CD4-positive, alpha-beta T cell (primary cell): Measurements from ENCODE around the gene CLSTN1. TPM values are rescaled to one million over a fixed set of nuclear protein-coding genes. Genes with fewer than 3 reads are reported as not detected.
A peak's percentile ranks its signal among the peaks of the same experiment; 100 is the strongest.

Experiments
- ATAC-seq: fragments of 200-7000 bp; cut with Tn5 transposase; one replicate; pipeline ENCODE4 v1.10.0; 2022; ENCODE audit warnings: mild to moderate bottlenecking; ENCODE audit not compliant: poor library complexity
- CTCF ChIA-PET: fragments of 350-600 bp; sonication (Branson Sonifier 250); formaldehyde crosslinking; loops from one replicate; lab custom pipeline; 2021; ENCODE audit warnings: antibody characterized with exemption, inconsistent platforms; lab: Charles Lee
- POLR2A ChIA-PET: fragments of 350-600 bp; sonication (Branson Sonifier 250); formaldehyde crosslinking; loops from one replicate; lab custom pipeline; 2021; ENCODE audit warnings: antibody characterized with exemption, inconsistent platforms; lab: Charles Lee
- DNase-seq, 14 experiments: peaks; one replicate each; pipeline ENCODE4 v3.0.0-alpha.2; 2013 to 2020; ENCODE audit warnings: mixed read lengths in 2 of 14
- H3K27ac ChIP-seq, 2 donors: one replicate each; pipeline versions ENCODE4 v1.5.1 to v1.7.0; 2013; ENCODE audit warnings: low read length in 2 of 2, low read depth in 1 of 2, mild to moderate bottlenecking in 1 of 2
- H3K27me3 ChIP-seq, 2 experiments: 1 replicate in 1 of 2; 2 replicates in 1 of 2; pipeline versions ENCODE4 v1.6.1 to v1.7.0; 2013; ENCODE audit warnings: low read length in 2 of 2, control low read depth in 1 of 2, mild to moderate bottlenecking in 1 of 2, moderate library complexity in 1 of 2; ENCODE audit not compliant: insufficient read depth in 2 of 2, control insufficient read depth in 1 of 2
- H3K36me3 ChIP-seq: one replicate; pipeline ENCODE4 v1.6.1; 2013; ENCODE audit warnings: low read length, control low read depth; ENCODE audit not compliant: insufficient read depth
- H3K4me1 ChIP-seq: one replicate; pipeline ENCODE4 v1.6.1; 2013; ENCODE audit warnings: low read length, control low read depth; ENCODE audit not compliant: insufficient read depth
- H3K4me3 ChIP-seq: one replicate; pipeline ENCODE4 v1.5.1; 2013; ENCODE audit warnings: mild to moderate bottlenecking, low read length, moderate library complexity
- H3K9me3 ChIP-seq, 2 experiments: 1 replicate in 1 of 2; 2 replicates in 1 of 2; pipeline versions ENCODE4 v1.6.1 to v1.7.0; 2013; ENCODE audit warnings: low read length in 2 of 2, mild to moderate bottlenecking in 2 of 2, control low read depth in 1 of 2, moderate library complexity in 1 of 2; ENCODE audit not compliant: control insufficient read depth in 1 of 2, insufficient read depth in 1 of 2
- H3K27ac Mint-ChIP-seq: one replicate; pipeline ENCODE4 v1.8.0; 2020; ENCODE audit warnings: mixed read lengths
- H3K27me3 Mint-ChIP-seq: one replicate; pipeline ENCODE4 v1.8.0; 2021; ENCODE audit warnings: mixed read lengths
- H3K36me3 Mint-ChIP-seq: one replicate; pipeline ENCODE4 v1.8.0; 2021; ENCODE audit warnings: low read depth, mixed read lengths
- H3K4me1 Mint-ChIP-seq: one replicate; pipeline ENCODE4 v1.8.0; 2021; ENCODE audit warnings: low read depth, mixed read lengths
- H3K4me3 Mint-ChIP-seq: one replicate; pipeline ENCODE4 v1.8.0; 2020; ENCODE audit warnings: mild to moderate bottlenecking, mixed read lengths
- H3K9me3 Mint-ChIP-seq: one replicate; pipeline ENCODE4 v1.8.0; 2020; ENCODE audit warnings: mixed read lengths
- CTCF ChIP-seq: fragments of 200-600 bp; IDR thresholded peaks from one replicate; pipeline ENCODE4 v1.8.0; 2022; ENCODE audit warnings: antibody characterized with exemption, mild to moderate bottlenecking
- intact Hi-C, 2 experiments: fragments of 100-400 bp; cut with DNase I in 1 of 2; cut with micrococcal nuclease in 1 of 2; formaldehyde crosslinking; loops; one replicate each; pipeline versions ENCODE4 v1.15.1 to v1.9.0; 2023 to 2025; cut with DNase I, micrococcal nuclease
- total RNA-seq, 174 experiments: library from RNA in 2 of 174; stranded (reverse) in 2 of 174; gene quantifications; one replicate each; pipeline ENCODE4 v1.2.3 and lab custom pipeline; 2021 to 2026

The CLSTN1 gene
- total RNA-seq, 2 experiments from 2014 or later = 66.8 to 68.1 TPM

GRCh38 chr1:9728451-9729295, 95.1 kb downstream of the CLSTN1 start:
- peak; percentile 75 for ATAC-seq
- no peak for TF ChIP-seq CTCF

GRCh38 chr1:9726905-9727595, 96.7 kb downstream of the CLSTN1 start:
- CTCF ChIA-PET = interaction anchor here (1.4 to 4.1 kb wide), 2 partner anchors 10 to 100 kb away, joined by 5 to 24 read pairs; no protein-coding TSS in a partner anchor
- no peak for ATAC-seq
- Histone ChIP-seq H3K4me1 (peaks cover 89% of the 10 kb centered on the region), H3K4me3 (no peak overlapping the region), H3K27me3 (no peaks in the 10 kb centered on the region), H3K36me3 (peaks cover 85% of the 10 kb centered on the region), H3K9me3 (peaks cover 0 to 14% of the 10 kb centered on the region in 2 experiments), H3K27ac (peak overlapping the region in 1 of 2 donors; percentile 29)
- Mint-ChIP-seq H3K4me3 (peak overlapping the region; percentile 34), H3K4me1 (peaks cover 71% of the 10 kb centered on the region), H3K27me3 (no peaks in the 10 kb centered on the region), H3K27ac (peak overlapping the region; percentile 92), H3K36me3 (peaks cover 87% of the 10 kb centered on the region), H3K9me3 (no peaks in the 10 kb centered on the region)
- intact Hi-C loops = loop anchor here (5.0 kb wide), 2 partner anchors 35 to 140 kb away; no protein-coding TSS in a partner anchor
- POLR2A ChIA-PET = interaction anchor here (1.1 to 5.9 kb wide), 6 partner anchors 7 to 97 kb away, joined by 3 to 69 read pairs (median 12); partner anchors contain the start of gene PIK3CD
- no peak for DNase-seq
- no peak for TF ChIP-seq CTCF

More at GRCh38 chr1:9728451-9729295, 95.1 kb downstream of the CLSTN1 start:
- H3K27ac ChIP-seq = peak overlapping the region; percentile 65 to 75
- peaks cover 0 to 7% of the 10 kb centered on the region in 2 experiments for H3K9me3 ChIP-seq
- no peaks in the 10 kb centered on the region for H3K27me3 ChIP-seq
- peak overlapping the region; percentile 92 for H3K27ac Mint-ChIP-seq
- peak overlapping the region; percentile 10 for H3K4me3 ChIP-seq
- H3K36me3 ChIP-seq = peaks cover 85% of the 10 kb centered on the region
- no peaks in the 10 kb centered on the region for H3K27me3 Mint-ChIP-seq
- peaks cover 81% of the 10 kb centered on the region for H3K4me1 ChIP-seq
- intact Hi-C loops = loop anchor here (1.0 to 5.0 kb wide), 5 partner anchors 11 to 139 kb away; no protein-coding TSS in a partner anchor
- peaks cover 79% of the 10 kb centered on the region for H3K4me1 Mint-ChIP-seq
- ChIA-PET POLR2A (interaction anchor here (1.1 to 5.9 kb wide), 5 partner anchors 9 to 102 kb away, joined by 3 to 69 read pairs (median 10); no protein-coding TSS in a partner anchor), CTCF (interaction anchor here (0.6 to 1.2 kb wide), 3 partner anchors 11 to 1830 kb away, joined by 3 read pairs; no protein-coding TSS in a partner anchor)
- peak overlapping the region; percentile 82 for H3K4me3 Mint-ChIP-seq
- peak in 11 of 14 experiments; percentile 40 to 85 (median 63) for DNase-seq
- H3K36me3 Mint-ChIP-seq = peaks cover 87% of the 10 kb centered on the region
- no peaks in the 10 kb centered on the region for H3K9me3 Mint-ChIP-seq

DNA sequence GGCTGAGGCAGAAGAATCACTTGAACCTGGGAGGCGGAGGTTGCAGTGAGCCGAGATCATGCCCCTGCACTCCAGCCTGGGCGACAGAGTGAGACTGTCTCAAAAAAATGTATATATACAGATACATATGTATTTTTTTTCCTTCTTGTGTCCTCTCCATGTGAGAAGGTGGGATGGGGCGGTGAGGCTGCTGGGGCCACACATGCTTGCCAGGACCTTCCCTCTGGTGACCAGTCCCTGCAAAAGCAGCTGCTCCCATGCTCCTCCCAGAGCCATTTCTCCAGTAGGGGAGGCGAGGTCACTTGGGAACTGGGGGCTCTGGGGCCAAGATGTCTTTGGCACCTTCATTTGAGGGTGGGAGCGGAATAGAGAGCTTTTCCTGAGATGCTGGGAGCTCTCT, 97.4 kb downstream of the CLSTN1 start:
- H3K9me3 Mint-ChIP-seq = no peaks in the 10 kb centered on the region
- ChIA-PET POLR2A (interaction anchor here (2.9 to 5.9 kb wide), 3 partner anchors 10 to 96 kb away, joined by 14 to 69 read pairs (median 46); partner anchors contain the start of gene PIK3CD), CTCF (interaction anchor here (1.4 to 4.1 kb wide), 2 partner anchors 9 to 99 kb away, joined by 5 to 24 read pairs; no protein-coding TSS in a partner anchor)
- intact Hi-C loops = loop anchor here (5.0 kb wide), 2 partner anchors 34 to 141 kb away; no protein-coding TSS in a partner anchor
- peaks cover 0 to 14% of the 10 kb centered on the region in 2 experiments for H3K9me3 ChIP-seq
- H3K36me3 ChIP-seq = peaks cover 85% of the 10 kb centered on the region
- H3K4me1 Mint-ChIP-seq = peaks cover 66% of the 10 kb centered on the region
- no peak overlapping the region for H3K4me3 ChIP-seq
- ATAC-seq (no peak), DNase-seq (no peak)
- H3K27me3 Mint-ChIP-seq = no peaks in the 10 kb centered on the region
- no peak for TF ChIP-seq CTCF
- no peaks in the 10 kb centered on the region for H3K27me3 ChIP-seq
- H3K27ac Mint-ChIP-seq = peak overlapping the region; percentile 92
- peak overlapping the region in 1 of 2 donors; percentile 29 for H3K27ac ChIP-seq
- peak overlapping the region; percentile 34 for H3K4me3 Mint-ChIP-seq
- H3K4me1 ChIP-seq = peaks cover 92% of the 10 kb centered on the region
- peaks cover 87% of the 10 kb centered on the region for H3K36me3 Mint-ChIP-seq
